Measurements from ENCODE around the gene TRABD.

Gene TRABD

GRCh38 chr22:50194037-50194805 is 8.5 kb downstream of the TRABD start:
- no peak for DNase-seq (ENCODE audit: low spot score)
- no peak for TF ChIP-seq CTCF (IDR thresholded peaks at IDR 0.05; ENCODE audit: extremely low read depth, insufficient read depth, missing control alignments)
- in situ Hi-C loops (cut with MboI; ENCODE audit: low pct_unique_long_range_greater_than_20kb, low sequenced_read_pairs, unreplicated experiment), result no loop called here

- in situ Hi-C loops (cut with MboI; ENCODE audit: low pct_unique_long_range_greater_than_20kb, low sequenced_read_pairs, unreplicated experiment), result no loop called here
- no peak for TF ChIP-seq CTCF (IDR thresholded peaks at IDR 0.05; ENCODE audit: extremely low read depth, insufficient read depth, missing control alignments)
- DNase-seq (ENCODE audit: low spot score), result no peak
These were observed 10.5 kb downstream of the TRABD start for GRCh38 chr22:50196256-50196655.

- no peak for TF ChIP-seq CTCF (IDR thresholded peaks at IDR 0.05; ENCODE audit: extremely low read depth, insufficient read depth, missing control alignments)
These were observed 11.5 kb downstream of the TRABD start for GRCh38 chr22:50197000-50197800.

GRCh38 chr22:50197856-50198623 is 12.3 kb downstream of the TRABD start:
- TF ChIP-seq CTCF (IDR thresholded peaks at IDR 0.05; ENCODE audit: extremely low read depth, insufficient read depth, missing control alignments), result no peak
- in situ Hi-C loops (cut with MboI; ENCODE audit: low pct_unique_long_range_greater_than_20kb, low sequenced_read_pairs, unreplicated experiment), result no loop called here
- no peak for DNase-seq (ENCODE audit: low spot score)

More at GRCh38 chr22:50197000-50197800, 11.5 kb downstream of the TRABD start:
- in situ Hi-C loops (cut with MboI; ENCODE audit: low pct_unique_long_range_greater_than_20kb, low sequenced_read_pairs, unreplicated experiment), result no loop called here
- DNase-seq (ENCODE audit: low spot score), result no peak

GRCh38 chr22:50198624-50199017 is 12.9 kb downstream of the TRABD start:
- in situ Hi-C loops (cut with MboI; ENCODE audit: low pct_unique_long_range_greater_than_20kb, low sequenced_read_pairs, unreplicated experiment), result no loop called here
- no peak for TF ChIP-seq CTCF (IDR thresholded peaks at IDR 0.05; ENCODE audit: extremely low read depth, insufficient read depth, missing control alignments)
- no peak for DNase-seq (ENCODE audit: low spot score)

- no peak for DNase-seq (ENCODE audit: low spot score)
- TF ChIP-seq CTCF (IDR thresholded peaks at IDR 0.05; ENCODE audit: extremely low read depth, insufficient read depth, missing control alignments), result no peak
- in situ Hi-C loops (cut with MboI; ENCODE audit: low pct_unique_long_range_greater_than_20kb, low sequenced_read_pairs, unreplicated experiment), result no loop called here
These were observed 13.6 kb downstream of the TRABD start for GRCh38 chr22:50199251-50199721.
